Inferior parietal cortex (tissue), 1 donor: ENCODE results near the gene GPR150.
"Not testable (repeated sequence)": the region's sequence is repeated elsewhere in the genome, so short reads cannot be mapped to it uniquely, and the experiment has no call there.

Source experiments
- DNase-seq: peaks from one replicate; pipeline ENCODE4 v3.0.0-alpha.2; 2016; ENCODE audit errors: extremely low spot score

The GPR150 gene

GRCh38 chr5:95623706-95624105 lies 3.8 kb downstream of the GPR150 start:
- no peak for DNase-seq

- DNase-seq: no peak
Measured at GRCh38 chr5:95624368-95624767, 4.5 kb downstream of the GPR150 start.

DNA sequence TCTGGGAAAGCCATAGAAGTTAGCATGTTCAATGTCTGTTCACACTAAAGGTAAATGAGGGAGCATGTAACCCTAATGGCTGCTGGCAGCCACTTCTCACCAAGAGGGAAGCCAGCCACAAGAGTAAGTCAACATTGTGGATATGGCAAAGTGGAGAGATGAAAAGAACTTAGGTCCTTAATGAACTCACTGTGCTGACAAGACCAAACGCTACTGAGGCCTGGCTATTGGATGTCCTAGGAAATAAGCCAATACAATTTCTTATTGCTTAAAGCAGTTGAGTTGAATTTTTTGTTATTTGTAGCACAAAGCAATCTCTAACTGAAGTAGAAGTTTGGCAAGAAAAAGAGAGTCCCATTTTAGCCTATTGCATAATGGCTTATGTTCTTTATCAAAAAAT lies 6.8 kb downstream of the GPR150 start:
- no peak for DNase-seq

DNA sequence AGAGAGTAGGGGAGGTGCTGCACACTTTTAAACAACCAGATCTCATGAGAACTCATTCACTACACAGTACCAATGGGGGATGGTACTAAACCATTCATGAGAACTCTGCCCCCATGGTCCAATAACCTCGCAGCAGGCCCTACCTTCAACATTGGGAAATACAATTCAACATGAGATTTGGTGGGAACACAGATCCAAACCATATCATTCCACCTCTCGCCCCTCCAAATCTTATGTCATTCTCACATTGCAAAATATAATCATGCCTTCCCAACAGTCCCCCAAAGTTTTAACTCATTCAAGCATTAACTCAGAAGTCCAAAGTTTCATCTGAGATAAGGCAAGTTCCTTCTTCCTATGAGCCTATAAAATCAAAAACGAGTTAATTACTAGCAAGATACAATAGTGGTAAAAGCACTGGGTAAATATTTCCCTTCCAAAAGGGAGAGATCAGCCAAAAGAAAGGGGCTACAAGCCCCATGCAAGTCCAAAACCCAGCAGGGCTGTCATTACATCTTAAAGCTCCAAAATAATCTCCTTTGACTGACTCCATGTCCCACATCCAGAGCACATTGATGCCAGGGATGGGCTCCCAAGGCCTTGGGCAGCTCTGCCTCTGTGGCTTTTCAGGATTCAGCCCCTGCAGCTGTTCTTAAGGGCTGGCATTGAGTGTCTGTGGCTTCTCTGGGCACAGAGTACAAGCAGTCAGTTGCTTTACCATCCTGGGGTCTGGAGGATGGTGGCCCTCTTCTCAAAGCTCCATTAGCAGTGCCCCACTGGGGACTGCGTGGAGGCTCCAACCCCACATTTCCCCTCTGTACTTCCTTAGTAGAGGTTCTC lies 8.3 kb downstream of the GPR150 start:
- no peak for DNase-seq

- DNase-seq: no peak
Measured at GRCh38 chr5:95628933-95629332, 9.0 kb downstream of the GPR150 start.

DNA sequence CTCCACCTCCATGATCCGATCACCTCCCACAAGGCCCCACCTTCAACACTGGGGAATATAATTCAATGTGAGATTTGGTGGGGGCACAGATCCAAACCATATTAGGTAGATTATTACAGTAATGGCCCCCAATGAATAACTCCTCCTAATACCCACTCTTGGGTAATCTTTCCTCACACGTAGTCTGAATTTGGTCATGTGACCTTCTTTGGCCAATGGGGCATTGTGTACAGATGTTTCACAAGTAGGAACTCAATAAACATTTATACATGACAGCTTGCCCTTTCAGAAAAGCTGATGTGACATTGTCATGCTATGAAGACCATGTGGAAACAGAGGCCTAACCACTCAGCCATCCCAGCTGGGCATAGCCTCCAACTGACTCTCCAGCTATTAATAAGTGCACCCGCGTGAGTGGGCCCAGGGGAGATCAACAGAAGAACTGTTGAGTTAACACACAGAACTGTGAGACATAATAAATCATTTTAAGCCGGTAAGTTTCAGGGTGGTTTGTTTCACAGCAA lies 10.6 kb downstream of the GPR150 start:
- DNase-seq: no peak

GRCh38 chr5:95631255-95631958 lies 11.5 kb downstream of the GPR150 start:
- DNase-seq: no peak

- DNase-seq: no peak
Measured at GRCh38 chr5:95631991-95632675, 12.2 kb downstream of the GPR150 start.

GRCh38 chr5:95632942-95633341 lies 13.1 kb downstream of the GPR150 start:
- DNase-seq: not testable (repeated sequence)

DNA sequence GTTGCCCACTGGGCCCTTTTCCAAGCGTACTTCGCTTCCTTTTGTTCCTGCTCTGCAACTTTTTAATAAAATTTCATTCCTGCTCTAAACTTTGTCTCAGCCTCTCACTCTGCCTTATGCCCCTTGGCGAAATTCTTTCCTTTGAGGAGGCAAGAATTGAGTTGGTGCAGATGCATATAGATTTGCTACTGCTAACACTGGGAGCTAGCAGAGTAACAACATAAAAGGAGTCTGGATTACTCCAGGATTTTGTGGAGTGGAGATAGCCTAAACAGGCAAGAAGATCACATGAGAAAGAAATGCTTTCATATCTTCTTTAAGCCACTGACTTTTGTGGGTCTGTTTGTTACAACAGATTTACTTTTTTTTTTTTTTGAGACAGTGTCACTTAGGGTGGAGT lies 13.8 kb downstream of the GPR150 start:
- DNase-seq: no peak

- DNase-seq: no peak
Measured at GRCh38 chr5:95634081-95634480, 14.2 kb downstream of the GPR150 start.

DNA sequence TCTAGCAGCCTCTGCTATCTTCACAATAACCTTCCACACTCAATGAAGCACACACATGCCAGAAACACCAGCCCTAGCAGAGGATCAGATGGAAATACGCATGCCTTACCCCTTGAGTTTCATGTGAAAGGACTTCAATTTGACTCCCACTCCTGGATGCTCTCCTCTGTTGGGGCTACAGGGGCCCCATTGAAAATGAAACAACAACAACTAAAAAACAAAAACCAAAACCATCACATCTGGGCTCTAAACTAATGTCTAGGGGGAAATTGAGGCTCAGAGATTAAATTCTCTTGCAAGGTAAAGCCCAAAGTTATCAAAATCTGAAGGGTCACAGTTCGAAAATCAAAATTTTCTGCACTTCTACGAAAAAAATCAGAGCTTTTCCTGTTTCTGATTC lies 18.7 kb downstream of the GPR150 start:
- DNase-seq: no peak

GRCh38 chr5:95641741-95642220 lies 21.9 kb downstream of the GPR150 start:
- no peak for DNase-seq

DNA sequence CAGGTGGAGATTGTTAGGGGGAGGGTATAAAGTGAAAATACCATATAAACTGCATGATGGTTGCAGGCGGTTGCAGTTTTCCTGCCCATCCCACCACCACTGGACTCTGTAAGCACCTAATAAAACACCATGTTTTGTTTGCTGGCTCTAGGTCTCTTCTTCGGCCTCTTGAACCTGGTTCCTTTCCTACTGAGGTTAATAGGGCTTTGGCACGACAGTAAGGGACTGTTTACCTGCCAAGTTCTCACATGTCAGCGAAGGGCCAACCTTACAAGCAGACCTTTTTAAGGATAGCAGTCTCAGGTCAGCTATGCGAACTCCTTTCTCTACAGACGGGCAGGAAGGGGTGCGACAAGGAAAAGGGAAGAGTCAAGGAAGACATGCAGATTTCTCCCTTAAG lies 23.3 kb downstream of the GPR150 start:
- no peak for DNase-seq

DNA sequence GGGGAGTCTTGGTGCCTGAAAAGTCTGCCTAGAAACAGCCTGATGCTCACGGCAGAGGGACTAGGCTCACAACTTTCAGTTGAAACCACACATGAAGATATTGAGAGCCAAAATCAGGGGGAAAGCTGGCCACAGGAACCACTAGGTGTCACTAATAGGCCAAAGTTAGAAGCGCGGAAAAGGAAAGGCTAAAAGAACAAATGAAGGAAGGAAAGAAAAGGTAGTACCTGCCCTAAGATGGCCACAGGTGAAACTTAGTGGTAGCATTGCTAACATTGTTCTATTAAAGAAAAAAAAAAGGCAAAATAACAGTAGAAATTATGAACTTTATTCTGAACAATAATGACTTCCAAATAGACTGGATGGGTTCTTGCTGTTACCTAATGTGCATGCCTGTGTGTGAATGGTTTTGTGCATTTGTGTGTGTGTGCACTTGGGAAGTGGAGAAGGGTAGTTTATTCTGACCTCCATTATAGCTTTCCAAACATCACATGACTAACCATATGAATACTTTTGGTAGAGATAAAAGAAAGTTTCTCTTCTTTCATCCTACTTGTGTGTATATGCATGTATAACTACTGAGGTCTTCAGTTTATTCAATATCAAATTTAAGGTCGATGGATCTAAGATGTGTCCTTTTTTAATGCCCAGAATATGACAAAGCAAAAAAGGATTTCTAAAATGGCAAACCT lies 24.6 kb downstream of the GPR150 start:
- DNase-seq: peak; percentile 84

GRCh38 chr5:95646226-95646568 lies 26.3 kb downstream of the GPR150 start:
- not testable (repeated sequence) for DNase-seq

DNA sequence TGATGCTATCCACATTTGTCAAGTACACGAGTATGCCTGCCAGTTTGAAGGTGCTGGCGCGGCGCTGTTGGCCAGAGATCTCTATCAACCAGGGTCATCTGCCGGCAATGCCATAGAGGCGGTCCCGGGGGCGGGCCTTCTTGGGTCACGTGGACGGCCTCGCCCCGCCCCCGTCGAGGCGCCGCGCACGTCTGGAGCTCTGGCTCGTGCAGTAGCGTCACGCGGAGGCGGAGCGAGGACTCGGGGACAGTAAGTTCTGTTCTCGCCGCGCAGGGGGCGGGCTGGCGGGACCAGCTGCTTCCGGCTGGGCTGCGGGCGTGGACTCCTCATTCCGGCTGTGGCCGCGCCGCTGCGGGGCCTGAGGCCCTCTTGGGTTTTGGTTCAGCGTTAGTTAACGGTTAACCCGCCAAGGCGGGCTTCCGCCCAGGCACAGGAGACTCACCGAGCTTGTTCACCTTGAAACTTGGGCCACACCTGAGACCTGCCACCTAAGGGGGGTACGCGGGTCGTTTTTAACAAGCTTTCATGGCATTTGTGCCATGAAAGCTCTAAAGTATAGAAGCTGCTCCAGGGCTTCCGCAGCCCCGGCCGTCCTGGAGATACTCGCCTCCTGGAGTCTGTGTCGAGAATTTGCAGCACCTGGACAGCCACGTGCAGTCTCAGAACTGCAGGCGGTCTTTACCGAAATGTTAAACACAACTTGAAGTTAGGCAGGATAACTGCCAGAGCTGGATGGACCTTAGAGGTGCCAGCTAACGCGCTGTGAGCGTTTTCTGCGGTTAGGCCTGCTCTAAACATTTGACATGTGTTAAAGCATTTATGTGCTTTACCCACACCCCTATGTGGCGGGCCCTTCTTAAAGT lies 26.9 kb downstream of the GPR150 start, which contains the start of gene RFESD:
RFESD (plus strand) TSS at position 209 of the 863 bp plus-strand sequence. CDS start 5,495 bp downstream, outside the sequence.
- DNase-seq: peak; percentile 96

GRCh38 chr5:95647886-95648860 lies 28.3 kb downstream of the GPR150 start:
- DNase-seq: no peak

GRCh38 chr5:95649274-95649673 lies 29.4 kb downstream of the GPR150 start:
- no peak for DNase-seq
